HFFc6 (cell line): Measurements from ENCODE around the gene ECI2. TPM values are rescaled to one million over a fixed set of nuclear protein-coding genes. Genes with fewer than 3 reads are reported as not detected.
"Not testable (repeated sequence)": the region's sequence is repeated elsewhere in the genome, so short reads cannot be mapped to it uniquely, and the experiment has no call there.

ENCODE experiments used
- DNase-seq: peaks from one replicate; pipeline ENCODE4 v3.0.0-alpha.2; 2018
- H3K27ac Mint-ChIP-seq: 2 replicates; pipeline ENCODE4 v1.8.0; 2020; ENCODE audit warnings: mild to moderate bottlenecking, mixed read lengths
- H3K27me3 Mint-ChIP-seq: 2 replicates; pipeline ENCODE4 v1.8.0; 2021; ENCODE audit warnings: mild to moderate bottlenecking, moderate library complexity, mixed read lengths; ENCODE audit not compliant: insufficient read depth
- H3K36me3 Mint-ChIP-seq: 2 replicates; pipeline ENCODE4 v1.8.0; 2021; ENCODE audit warnings: low read depth, mixed read lengths
- H3K4me1 Mint-ChIP-seq: 2 replicates; pipeline ENCODE4 v1.8.0; 2020; ENCODE audit warnings: low read depth, mixed read lengths
- H3K4me3 Mint-ChIP-seq: 2 replicates; pipeline ENCODE4 v1.8.0; 2020; ENCODE audit warnings: mild to moderate bottlenecking, moderate library complexity, mixed read lengths
- H3K9me3 Mint-ChIP-seq: 2 replicates; pipeline ENCODE4 v1.8.0; 2020; ENCODE audit warnings: mild to moderate bottlenecking, mixed read lengths
- CTCF ChIP-seq: fragments of 200-600 bp; sonication (generic); IDR thresholded peaks from 2 replicates; pipeline ENCODE4 v1.5.0; 2021; ENCODE audit warnings: antibody characterized with exemption, mild to moderate bottlenecking
- total RNA-seq, 6 experiments: library from RNA; stranded (reverse); fragmentation: NEBNext Ultra II Directional; extraction: Animal tissue kit (Norgen Biotek cat#: 25700); gene quantifications; 2 replicates in 1 of 6; 3 replicates in 5 of 6; pipeline ENCODE4 v1.2.3, GENCODE V29; 2021

ECI2 gene
- total RNA-seq, 6 experiments from 2014 or later = 84.1 to 107 (median 102) TPM

GRCh38 chr6:4101298-4101697 is 34.1 kb downstream of the ECI2 start:
- Mint-ChIP-seq H3K4me3 (no peak overlapping the region), H3K27ac (no peak overlapping the region), H3K4me1 (peaks cover 6% of the 10 kb centered on the region), H3K36me3 (no peaks in the 10 kb centered on the region; the same call in 1 of the 2 replicates), H3K27me3 (peaks cover 7% of the 10 kb centered on the region), H3K9me3 (no peaks in the 10 kb centered on the region)
- DNase-seq = no peak
- TF ChIP-seq CTCF = no peak

- no peaks in the 10 kb centered on the region; the same call in 1 of the 2 replicates for H3K36me3 Mint-ChIP-seq
- H3K4me3 Mint-ChIP-seq = no peak overlapping the region
- H3K27me3 Mint-ChIP-seq = peaks cover 7% of the 10 kb centered on the region
- H3K4me1 Mint-ChIP-seq = peaks cover 6% of the 10 kb centered on the region
- no peak overlapping the region for H3K27ac Mint-ChIP-seq
- no peak for TF ChIP-seq CTCF
- H3K9me3 Mint-ChIP-seq = no peaks in the 10 kb centered on the region
- DNase-seq = no peak
These were observed 34.7 kb downstream of the ECI2 start for GRCh38 chr6:4100655-4101054.

GRCh38 chr6:4093288-4093687 is 42.1 kb downstream of the ECI2 start:
- no peak for DNase-seq
- H3K27me3 Mint-ChIP-seq = peaks cover 9% of the 10 kb centered on the region; the same call in 1 of the 2 replicates
- H3K27ac Mint-ChIP-seq = no peak overlapping the region
- no peaks in the 10 kb centered on the region for H3K4me1 Mint-ChIP-seq
- H3K36me3 Mint-ChIP-seq = peaks cover 6% of the 10 kb centered on the region; the same call in 1 of the 2 replicates
- H3K9me3 Mint-ChIP-seq = peaks cover 9% of the 10 kb centered on the region; the same call in 1 of the 2 replicates
- no peak overlapping the region for H3K4me3 Mint-ChIP-seq
- no peak for TF ChIP-seq CTCF

- Mint-ChIP-seq H3K9me3 (peaks cover 9% of the 10 kb centered on the region; the same call in 1 of the 2 replicates), H3K4me3 (no peak overlapping the region), H3K36me3 (peaks cover 6% of the 10 kb centered on the region; the same call in 1 of the 2 replicates), H3K27me3 (peaks cover 9% of the 10 kb centered on the region; the same call in 1 of the 2 replicates), H3K27ac (no peak overlapping the region), H3K4me1 (no peaks in the 10 kb centered on the region)
- no peak for TF ChIP-seq CTCF
- DNase-seq = no peak
These were observed 43.4 kb downstream of the ECI2 start for GRCh38 chr6:4091941-4092340.

GRCh38 chr6:4090043-4090442 is 45.3 kb downstream of the ECI2 start:
- not testable (repeated sequence) for H3K27ac Mint-ChIP-seq, H3K27me3 Mint-ChIP-seq, H3K9me3 Mint-ChIP-seq, H3K4me3 Mint-ChIP-seq, H3K36me3 Mint-ChIP-seq, DNase-seq
- H3K4me1 Mint-ChIP-seq = peaks cover 11% of the 10 kb centered on the region

GRCh38 chr6:4088704-4089103 is 46.7 kb downstream of the ECI2 start:
- no peak overlapping the region for H3K27ac Mint-ChIP-seq
- peaks cover 9% of the 10 kb centered on the region; the same call in 1 of the 2 replicates for H3K9me3 Mint-ChIP-seq
- peaks cover 10% of the 10 kb centered on the region; the same call in 1 of the 2 replicates for H3K27me3 Mint-ChIP-seq
- peaks cover 17% of the 10 kb centered on the region for H3K4me1 Mint-ChIP-seq
- no peak for DNase-seq
- H3K4me3 Mint-ChIP-seq = no peak overlapping the region
- TF ChIP-seq CTCF = no peak
- peaks cover 6% of the 10 kb centered on the region; the same call in 1 of the 2 replicates for H3K36me3 Mint-ChIP-seq
